H1 (cell line): ENCODE data around the gene PFN4. TPM values are rescaled to one million over a fixed set of nuclear protein-coding genes. Genes with fewer than 3 reads are reported as not detected.

Source experiments
- CHD1 ChIP-seq: IDR thresholded peaks from 2 replicates; pipeline ENCODE4 v1.6.1; 2012; ENCODE audit warnings: low read depth, low read length, improper control_type of control experiment
- EP300 ChIP-seq, 2 experiments: IDR thresholded peaks; 1 replicate in 1 of 2; 2 replicates in 1 of 2; pipeline ENCODE4 v1.6.1; 2011 to 2012; ENCODE audit warnings: low read depth in 2 of 2, low read length in 2 of 2, mild to moderate bottlenecking in 2 of 2, borderline replicate concordance in 1 of 2, inconsistent platforms in 1 of 2, moderate library complexity in 1 of 2
- GTF2F1 ChIP-seq: IDR thresholded peaks from 2 replicates; pipeline ENCODE4 v1.6.1; 2012; ENCODE audit warnings: low read depth, low read length, improper control_type of control experiment, borderline replicate concordance
- NANOG ChIP-seq: IDR thresholded peaks from 2 replicates; pipeline ENCODE4 v1.6.1; 2011; ENCODE audit warnings: low read length, low read depth, mild to moderate bottlenecking, inconsistent platforms; ENCODE audit not compliant: insufficient read depth, poor library complexity, severe bottlenecking
- SAP30 ChIP-seq: fragments of 300-600 bp; sonication (generic); IDR thresholded peaks from 2 replicates; pipeline ENCODE4 v1.7.1; 2012; ENCODE audit warnings: low read length, moderate library complexity, mild to moderate bottlenecking, inconsistent platforms; ENCODE audit not compliant: insufficient read depth, insufficient replicate concordance
- TBP ChIP-seq: IDR thresholded peaks from 2 replicates; pipeline ENCODE4 v1.6.1; 2011; ENCODE audit warnings: low read depth, low read length, improper control_type of control experiment
- polyA plus RNA-seq, 7 experiments: library from polyadenylated mRNA; depleted of rRNA in 3 of 7; stranded (reverse) in 5 of 7; unstranded in 2 of 7; fragments of >200 nt in 5 of 7; fragments of 200-250 nt in 2 of 7; gene quantifications; 1 replicate in 5 of 7; 2 replicates in 1 of 7; 4 replicates in 1 of 7; pipeline versions ENCODE4 v1.2.1 to v1.2.3, GENCODE V29; 2011 to 2013; ENCODE audit warnings: missing spikeins in 2 of 7, mixed read lengths in 2 of 7
- total RNA-seq: library from RNA; stranded (reverse); fragmentation: NEBNext Ultra II Directional; extraction: Animal tissue kit (Norgen Biotek cat#: 25700); gene quantifications from 2 replicates; pipeline ENCODE4 v1.2.1, GENCODE V29; 2021
- TF ChIP-seq, protein P1 (sequence below): fragments of 300-600 bp; sonication (generic); IDR thresholded peaks from 2 replicates; pipeline ENCODE4 v1.7.1; 2012; ENCODE audit warnings: low read length, moderate library complexity, mild to moderate bottlenecking, inconsistent platforms; ENCODE audit not compliant: insufficient replicate concordance
- TF ChIP-seq, protein P2 (sequence below): IDR thresholded peaks from 2 replicates; pipeline ENCODE4 v1.6.1; 2011; ENCODE audit warnings: low read length, improper control_type of control experiment

PFN4 gene
- total and polyA plus RNA-seq, 2 of the 8 experiments (the other 6 are each of a cell fraction or from before 2014, with no cell fraction given) = not detected

DNA sequence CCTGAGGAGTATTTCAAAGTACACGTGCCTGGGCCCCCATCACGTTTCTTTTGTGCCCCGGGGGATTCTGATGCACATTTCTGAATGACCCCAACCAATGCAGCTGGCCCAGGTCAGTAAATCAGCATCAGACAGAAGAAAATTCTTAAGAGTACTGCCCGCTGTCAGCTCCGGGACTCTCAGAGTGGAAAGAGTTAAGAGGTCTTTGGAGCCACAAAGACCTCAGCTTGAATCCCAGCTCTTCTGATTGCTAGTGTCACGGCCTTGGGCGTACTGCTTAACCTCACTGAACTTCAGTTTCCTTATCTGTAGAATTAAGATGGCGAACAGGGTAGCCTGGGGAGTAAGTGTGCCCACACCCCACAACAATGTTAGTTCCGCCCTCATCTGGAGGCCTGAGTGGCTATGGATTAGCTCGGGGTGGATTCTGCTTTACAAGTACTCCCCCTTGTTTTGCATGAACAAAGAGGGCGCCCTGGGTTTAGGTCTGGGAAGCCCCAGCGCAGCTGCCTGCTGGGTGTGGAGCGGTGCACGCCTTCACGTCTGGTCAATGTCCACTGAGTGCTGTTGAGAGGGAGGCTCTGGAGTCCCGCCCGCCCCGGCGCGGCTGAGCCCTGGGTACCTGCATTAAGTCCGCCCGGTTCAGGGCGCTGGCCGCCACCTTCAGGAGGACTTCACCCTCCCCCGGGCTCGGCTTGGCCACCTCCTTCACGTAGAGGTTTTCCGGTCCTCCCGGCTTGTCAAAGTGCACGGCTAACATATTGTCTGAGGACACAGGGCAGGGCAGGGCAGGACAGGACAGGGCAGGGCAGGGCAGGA lies 39.4 kb downstream of the PFN4 start (continued):
- TF ChIP-seq SAP30 = no peak
- TF ChIP-seq NANOG = no peak
- TF ChIP-seq, protein P1, sequence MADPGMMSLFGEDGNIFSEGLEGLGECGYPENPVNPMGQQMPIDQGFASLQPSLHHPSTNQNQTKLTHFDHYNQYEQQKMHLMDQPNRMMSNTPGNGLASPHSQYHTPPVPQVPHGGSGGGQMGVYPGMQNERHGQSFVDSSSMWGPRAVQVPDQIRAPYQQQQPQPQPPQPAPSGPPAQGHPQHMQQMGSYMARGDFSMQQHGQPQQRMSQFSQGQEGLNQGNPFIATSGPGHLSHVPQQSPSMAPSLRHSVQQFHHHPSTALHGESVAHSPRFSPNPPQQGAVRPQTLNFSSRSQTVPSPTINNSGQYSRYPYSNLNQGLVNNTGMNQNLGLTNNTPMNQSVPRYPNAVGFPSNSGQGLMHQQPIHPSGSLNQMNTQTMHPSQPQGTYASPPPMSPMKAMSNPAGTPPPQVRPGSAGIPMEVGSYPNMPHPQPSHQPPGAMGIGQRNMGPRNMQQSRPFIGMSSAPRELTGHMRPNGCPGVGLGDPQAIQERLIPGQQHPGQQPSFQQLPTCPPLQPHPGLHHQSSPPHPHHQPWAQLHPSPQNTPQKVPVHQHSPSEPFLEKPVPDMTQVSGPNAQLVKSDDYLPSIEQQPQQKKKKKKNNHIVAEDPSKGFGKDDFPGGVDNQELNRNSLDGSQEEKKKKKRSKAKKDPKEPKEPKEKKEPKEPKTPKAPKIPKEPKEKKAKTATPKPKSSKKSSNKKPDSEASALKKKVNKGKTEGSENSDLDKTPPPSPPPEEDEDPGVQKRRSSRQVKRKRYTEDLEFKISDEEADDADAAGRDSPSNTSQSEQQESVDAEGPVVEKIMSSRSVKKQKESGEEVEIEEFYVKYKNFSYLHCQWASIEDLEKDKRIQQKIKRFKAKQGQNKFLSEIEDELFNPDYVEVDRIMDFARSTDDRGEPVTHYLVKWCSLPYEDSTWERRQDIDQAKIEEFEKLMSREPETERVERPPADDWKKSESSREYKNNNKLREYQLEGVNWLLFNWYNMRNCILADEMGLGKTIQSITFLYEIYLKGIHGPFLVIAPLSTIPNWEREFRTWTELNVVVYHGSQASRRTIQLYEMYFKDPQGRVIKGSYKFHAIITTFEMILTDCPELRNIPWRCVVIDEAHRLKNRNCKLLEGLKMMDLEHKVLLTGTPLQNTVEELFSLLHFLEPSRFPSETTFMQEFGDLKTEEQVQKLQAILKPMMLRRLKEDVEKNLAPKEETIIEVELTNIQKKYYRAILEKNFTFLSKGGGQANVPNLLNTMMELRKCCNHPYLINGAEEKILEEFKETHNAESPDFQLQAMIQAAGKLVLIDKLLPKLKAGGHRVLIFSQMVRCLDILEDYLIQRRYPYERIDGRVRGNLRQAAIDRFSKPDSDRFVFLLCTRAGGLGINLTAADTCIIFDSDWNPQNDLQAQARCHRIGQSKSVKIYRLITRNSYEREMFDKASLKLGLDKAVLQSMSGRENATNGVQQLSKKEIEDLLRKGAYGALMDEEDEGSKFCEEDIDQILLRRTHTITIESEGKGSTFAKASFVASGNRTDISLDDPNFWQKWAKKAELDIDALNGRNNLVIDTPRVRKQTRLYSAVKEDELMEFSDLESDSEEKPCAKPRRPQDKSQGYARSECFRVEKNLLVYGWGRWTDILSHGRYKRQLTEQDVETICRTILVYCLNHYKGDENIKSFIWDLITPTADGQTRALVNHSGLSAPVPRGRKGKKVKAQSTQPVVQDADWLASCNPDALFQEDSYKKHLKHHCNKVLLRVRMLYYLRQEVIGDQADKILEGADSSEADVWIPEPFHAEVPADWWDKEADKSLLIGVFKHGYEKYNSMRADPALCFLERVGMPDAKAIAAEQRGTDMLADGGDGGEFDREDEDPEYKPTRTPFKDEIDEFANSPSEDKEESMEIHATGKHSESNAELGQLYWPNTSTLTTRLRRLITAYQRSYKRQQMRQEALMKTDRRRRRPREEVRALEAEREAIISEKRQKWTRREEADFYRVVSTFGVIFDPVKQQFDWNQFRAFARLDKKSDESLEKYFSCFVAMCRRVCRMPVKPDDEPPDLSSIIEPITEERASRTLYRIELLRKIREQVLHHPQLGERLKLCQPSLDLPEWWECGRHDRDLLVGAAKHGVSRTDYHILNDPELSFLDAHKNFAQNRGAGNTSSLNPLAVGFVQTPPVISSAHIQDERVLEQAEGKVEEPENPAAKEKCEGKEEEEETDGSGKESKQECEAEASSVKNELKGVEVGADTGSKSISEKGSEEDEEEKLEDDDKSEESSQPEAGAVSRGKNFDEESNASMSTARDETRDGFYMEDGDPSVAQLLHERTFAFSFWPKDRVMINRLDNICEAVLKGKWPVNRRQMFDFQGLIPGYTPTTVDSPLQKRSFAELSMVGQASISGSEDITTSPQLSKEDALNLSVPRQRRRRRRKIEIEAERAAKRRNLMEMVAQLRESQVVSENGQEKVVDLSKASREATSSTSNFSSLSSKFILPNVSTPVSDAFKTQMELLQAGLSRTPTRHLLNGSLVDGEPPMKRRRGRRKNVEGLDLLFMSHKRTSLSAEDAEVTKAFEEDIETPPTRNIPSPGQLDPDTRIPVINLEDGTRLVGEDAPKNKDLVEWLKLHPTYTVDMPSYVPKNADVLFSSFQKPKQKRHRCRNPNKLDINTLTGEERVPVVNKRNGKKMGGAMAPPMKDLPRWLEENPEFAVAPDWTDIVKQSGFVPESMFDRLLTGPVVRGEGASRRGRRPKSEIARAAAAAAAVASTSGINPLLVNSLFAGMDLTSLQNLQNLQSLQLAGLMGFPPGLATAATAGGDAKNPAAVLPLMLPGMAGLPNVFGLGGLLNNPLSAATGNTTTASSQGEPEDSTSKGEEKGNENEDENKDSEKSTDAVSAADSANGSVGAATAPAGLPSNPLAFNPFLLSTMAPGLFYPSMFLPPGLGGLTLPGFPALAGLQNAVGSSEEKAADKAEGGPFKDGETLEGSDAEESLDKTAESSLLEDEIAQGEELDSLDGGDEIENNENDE = no peak
- TF ChIP-seq, protein P2, sequence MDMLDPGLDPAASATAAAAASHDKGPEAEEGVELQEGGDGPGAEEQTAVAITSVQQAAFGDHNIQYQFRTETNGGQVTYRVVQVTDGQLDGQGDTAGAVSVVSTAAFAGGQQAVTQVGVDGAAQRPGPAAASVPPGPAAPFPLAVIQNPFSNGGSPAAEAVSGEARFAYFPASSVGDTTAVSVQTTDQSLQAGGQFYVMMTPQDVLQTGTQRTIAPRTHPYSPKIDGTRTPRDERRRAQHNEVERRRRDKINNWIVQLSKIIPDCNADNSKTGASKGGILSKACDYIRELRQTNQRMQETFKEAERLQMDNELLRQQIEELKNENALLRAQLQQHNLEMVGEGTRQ = no peak
- peak; percentile 87 for TF ChIP-seq TBP
- TF ChIP-seq EP300 (IDR thresholded peaks at IDR 0.05; ENCODE audit: borderline replicate concordance in 1 of 2, low read depth in 2 of 2, low read length in 2 of 2) = no peak; a peak in 1 of 3 replicates
- no peak for TF ChIP-seq GTF2F1
- peak; percentile 39; the same call in 1 of the 2 replicates for TF ChIP-seq CHD1
